Amygdala (tissue), 56 donors: ENCODE results near the gene XAF1.
"Not testable (repeated sequence)": the region's sequence is repeated elsewhere in the genome, so short reads cannot be mapped to it uniquely, and the experiment has no call there.

Experiments
- DNase-seq, 56 donors: peaks; one replicate each; lab custom pipeline; 2025; lab: John Stamatoyannopoulos, UW

The XAF1 gene

DNA sequence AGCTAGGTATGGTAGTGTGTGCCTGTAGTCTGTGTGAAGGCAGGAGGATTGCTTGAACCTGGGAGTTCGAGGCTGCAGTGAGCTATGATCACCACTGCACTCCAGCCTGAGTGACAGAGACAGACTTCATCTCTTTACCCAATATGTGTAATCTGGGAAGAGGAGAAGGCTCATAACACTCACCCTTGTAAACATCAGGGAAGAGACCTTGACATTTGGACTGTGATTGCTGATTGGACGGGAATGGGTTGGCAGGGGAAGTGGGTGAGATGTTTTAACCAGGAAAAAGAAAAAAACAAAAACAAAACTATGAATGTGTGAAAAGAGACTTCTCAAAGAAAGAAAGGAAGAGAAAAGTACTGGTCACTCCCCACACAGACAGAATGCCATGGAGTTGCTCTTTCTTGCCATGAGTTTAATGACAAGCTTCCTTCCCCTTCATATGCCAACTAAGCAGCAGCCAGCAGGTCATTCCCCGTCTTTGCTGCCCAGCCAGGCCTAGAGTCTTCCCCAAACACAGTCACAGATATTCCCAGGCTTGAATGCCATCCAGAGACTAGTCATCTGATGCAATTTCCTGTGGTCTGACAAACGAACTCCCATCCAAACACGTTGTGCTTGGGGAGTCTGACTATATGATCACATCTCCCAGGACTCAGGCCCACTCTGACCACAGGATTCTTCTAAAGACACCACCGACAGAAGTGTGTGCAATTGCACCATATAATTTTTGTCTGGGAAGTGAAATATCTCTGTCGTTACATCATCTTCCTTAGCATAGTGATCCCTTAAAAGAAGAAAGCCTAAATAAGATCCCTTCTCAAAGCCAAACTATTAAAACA lies 3.6 kb upstream of the XAF1 start:
- DNase-seq: peak in 4 of 56 donors; percentile 3 to 9 (median 6)

DNA sequence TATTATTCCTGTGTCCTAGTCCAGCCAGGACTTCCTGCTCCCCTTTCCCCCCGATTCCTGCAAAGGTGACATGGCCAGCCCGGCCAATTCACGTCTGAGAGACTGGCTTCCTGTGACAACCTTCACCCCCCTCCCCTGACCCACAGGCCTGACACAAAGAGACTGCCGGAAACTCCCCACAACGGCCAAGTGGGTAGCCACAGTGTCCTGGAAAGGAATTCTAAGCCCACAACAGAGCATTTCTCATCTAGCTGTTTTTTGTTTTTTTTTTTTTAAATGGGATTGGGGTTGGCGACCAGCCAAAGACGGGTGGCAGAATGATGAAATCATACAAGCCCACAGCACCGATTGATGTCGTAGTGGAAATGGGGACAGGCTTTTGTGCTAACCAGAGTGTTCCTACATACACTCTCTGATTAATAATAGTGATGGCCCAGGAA lies 2.8 kb upstream of the XAF1 start:
- peak in 16 of 56 donors; percentile 4 to 53 (median 32) for DNase-seq

DNA sequence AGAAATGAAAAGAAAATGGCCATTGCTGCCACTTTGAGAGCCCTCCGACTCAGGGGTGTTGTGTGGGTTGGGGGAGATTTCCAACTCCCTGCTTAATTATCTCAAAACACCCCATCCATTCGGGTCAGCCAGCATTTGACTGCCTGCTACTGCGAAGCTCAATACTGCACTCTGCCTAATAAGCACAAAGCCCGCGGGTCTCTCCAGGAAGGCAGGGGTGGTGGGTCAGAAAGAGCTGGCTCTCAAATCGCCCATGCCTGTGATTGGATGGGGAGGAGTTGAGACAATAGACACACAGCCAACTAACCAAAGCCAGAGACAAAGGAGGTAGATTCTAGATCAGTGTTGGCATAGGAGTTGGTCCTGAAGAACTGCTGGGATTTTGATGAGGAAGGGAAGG lies 2.3 kb upstream of the XAF1 start:
- DNase-seq: no peak

DNA sequence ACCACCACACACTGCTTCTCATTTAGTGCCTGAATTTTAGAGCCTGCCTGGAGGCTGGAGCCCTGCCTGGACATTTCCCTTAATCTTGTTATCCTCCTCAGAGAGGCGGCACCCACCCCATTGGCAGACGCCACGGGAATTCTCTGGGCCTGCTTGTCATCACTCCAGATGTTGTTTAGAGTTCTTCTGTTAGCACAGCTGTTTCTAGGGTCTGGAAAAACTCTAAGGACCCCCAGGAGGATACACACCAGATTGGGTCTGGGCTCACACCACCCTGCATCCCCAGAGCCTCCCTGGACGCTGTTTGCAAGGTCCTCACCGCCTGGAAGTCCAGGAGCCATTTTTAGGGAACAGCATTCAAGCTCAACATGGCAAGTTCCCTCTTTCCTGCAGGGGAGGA lies 565 bp upstream of the XAF1 start:
- DNase-seq: no peak

DNA sequence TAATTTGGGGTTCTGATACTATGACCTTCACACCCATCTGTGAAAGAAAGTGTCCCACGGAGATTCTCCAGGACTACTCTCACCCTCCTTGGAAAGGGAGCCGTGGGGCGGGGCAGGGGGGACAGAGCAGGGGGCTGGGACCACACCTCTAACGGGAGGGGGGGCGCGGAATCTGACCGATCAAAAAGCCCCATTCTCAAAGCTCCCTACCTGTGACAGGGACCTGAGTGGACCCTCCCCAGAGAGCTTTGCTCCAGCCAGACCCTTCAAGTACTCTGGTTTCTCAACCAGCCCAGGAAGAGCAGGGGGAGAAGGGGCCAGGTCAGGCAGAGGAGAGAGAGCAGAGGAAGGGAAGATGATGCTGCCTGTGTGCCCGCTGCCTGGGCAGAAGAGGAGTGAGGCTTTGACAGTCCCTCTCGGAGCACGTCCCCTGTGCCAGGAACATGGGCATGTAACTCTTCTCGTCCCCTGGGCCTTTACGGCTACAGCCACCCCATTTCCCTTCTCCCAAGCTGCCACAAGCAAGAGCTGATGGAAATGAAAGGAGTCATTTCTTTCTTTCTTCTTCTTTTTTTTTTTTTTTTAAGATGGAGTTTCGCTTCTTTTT lies 682 bp downstream of the XAF1 start:
- DNase-seq: no peak

DNA sequence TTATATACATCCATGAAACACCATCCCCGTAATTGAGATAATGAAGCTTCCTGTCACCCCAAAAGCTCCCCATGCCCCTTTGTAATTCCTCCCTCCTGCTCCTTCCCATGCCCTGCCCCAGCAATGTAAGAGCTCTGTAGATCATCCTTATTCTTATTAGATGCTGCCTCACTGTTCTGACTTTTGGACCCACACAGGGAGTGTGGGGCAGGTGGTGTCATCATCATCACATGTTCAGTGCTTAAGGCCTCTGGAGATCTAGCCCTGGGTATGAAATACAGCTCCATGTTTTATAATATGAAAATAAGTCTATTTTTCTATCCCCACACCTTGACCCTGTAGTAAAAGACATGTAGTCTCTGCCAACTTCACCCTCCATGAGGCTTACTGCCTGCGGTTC lies 1.9 kb downstream of the XAF1 start:
- DNase-seq: no peak

DNA sequence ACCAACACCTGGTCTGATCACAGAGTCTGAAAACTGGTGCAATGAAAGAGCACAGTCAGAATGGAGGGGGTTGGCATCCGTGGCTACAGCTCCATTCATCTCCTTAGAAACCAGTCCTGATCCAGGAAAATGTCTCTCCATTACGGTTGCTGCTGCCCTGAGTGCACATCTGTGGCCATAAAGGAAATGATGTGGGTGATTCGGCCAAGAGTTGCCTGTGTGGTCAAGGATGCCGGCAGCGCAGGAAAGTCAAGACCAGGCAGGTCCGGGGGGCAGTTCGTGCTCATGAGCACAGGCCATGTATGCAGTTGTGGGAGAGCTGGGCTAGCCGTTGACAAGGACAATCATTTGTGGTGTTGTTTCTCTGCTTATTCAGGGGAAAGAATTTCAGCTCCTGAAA lies 5.9 kb downstream of the XAF1 start:
- peak in 1 of 56 donors; percentile 33 for DNase-seq

DNA sequence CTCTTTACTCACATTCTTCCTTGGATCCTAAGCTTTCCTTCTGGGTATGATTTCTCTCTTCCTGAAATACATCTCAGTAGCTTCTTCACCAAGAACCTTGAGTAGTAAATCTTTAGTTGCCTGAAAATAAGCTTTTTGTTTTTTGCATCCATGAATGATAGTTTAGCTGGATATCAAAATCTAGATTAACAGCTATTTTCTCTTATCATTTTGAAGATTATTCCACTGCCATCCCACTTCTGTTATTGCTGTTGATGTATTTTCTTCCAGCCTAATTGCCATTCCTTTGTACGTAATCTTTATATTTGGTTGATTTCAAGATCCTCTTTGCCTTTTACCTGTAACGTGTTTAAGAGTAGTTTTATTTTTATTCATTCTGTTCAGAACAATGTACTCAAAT lies 12.6 kb downstream of the XAF1 start:
- no peak for DNase-seq

DNA sequence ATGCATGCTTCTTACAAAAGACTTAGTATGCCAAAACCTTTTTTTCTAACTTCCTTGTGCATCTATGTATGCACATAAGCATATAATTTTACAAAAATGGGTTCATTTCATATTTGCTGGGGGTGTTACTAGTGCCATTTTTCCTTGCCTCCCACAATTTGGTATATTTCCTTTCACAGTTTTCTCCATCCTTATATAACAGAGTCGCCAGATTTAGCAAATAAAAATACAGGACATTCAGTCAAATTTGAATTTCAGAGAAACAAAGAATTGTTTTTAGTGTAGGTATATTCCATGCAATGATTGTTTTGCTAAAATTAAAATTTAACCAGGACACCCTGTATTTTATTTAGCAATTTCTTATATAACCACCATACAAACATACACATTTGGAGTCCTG lies 16.2 kb downstream of the XAF1 start:
- no peak for DNase-seq

DNA sequence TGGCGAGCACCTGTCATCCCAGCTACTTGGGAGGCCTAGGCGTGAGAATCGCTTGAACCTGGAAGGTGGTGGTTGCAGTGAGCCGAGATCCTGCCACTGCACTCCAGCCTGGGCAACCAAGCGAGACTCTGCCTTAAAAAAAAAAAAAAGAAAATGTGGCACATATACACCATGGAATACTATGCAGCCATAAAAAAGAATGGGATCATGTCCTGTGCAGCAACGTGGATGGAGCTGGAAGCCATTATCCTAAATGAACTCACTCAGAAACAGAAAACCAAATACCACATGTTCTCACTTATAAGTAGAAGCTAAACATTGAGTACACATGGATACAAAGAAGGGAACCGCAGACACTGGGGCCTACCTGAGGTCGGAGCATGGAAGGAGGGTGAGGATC lies 19.1 kb downstream of the XAF1 start:
- not testable (repeated sequence) for DNase-seq

DNA sequence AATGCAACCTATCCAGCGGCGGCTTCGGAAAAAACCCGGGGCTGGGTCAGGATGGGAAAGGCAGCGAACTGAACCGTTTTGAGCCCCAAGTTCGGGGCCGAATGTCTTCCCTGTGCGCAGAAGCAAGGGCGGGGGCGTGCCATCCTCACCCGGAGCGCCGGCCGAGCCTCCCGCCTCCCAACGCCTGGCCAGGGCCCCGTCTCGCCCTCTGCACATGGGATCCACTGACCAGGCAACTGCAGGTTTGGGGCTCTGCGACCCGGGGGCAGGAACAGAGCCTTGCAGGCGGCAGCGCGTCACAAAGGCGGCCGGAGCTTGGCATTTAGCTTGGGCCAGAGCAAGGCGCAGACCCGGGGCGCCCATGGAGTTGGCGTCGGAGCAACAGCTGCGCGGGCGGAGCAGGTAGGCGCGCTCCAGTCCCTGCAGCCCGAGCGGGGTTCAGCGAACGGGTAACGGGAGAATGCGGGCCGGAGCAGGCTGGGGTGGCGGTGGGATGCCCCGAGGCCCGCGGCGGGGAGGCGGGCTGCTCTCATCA lies 20.1 kb downstream of the XAF1 start, which contains the start of gene FBXO39:
Gene FBXO39 (plus strand): TSS at position 345 of the 535 bp plus-strand sequence. CDS start 3,654 bp downstream, outside the sequence.
- DNase-seq: no peak

DNA sequence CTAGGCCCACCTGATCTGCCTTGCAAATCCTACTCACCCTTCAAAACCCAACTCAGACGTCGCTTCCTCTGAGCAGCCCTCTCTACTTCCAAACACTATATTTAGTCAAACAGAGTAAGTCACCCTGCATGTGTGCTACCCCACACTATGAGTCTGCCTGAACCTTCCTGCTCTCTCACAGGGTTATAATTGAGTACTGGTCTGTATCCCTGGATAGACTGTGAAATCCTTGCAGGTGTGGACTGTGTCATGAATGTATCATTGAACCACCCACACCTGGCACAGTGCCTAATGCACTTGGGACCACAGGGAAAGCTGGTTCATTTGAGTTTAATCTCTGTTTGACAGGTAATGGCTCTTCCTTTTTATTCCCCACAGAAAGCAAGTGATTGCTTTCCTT lies 23.6 kb downstream of the XAF1 start:
- no peak for DNase-seq

DNA sequence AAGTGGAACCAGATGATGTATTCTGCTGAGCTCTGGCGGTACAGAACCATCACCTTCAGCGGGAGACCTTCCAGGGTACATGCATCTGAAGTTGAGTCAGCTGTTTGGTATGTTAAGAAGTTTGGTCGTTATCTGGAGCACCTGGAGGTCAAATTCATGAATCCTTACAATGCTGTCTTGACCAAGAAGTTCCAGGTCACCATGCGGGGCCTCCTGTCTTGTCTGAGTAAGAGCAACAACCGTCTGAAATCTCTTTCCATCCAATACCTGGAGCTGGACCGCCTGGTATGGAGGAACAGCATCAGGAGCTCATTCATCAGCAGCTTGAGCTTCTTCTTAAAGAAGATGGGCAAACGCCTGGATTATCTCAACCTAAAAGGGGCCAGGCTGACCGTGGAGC lies 24.2 kb downstream of the XAF1 start:
- no peak for DNase-seq

DNA sequence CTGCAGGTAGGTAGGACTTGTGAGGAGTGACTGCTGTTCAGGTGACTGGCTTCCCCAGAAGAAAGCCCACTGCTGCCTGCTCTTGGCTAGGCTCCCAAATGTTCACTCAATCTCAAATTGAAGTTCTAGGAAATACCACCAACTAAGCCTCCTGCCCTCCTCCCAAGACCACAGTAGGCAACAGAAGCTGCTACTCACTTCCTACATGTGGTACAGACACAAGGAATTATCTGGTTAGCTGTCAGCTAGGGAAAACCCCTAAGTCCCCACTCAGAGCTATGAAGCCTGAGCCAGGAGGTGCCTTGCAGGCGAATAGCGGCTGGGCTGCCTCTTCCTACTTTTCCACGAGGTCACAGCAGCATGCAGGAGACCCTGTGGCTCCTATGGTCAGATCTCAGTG lies 25.0 kb downstream of the XAF1 start:
- DNase-seq: no peak

DNA sequence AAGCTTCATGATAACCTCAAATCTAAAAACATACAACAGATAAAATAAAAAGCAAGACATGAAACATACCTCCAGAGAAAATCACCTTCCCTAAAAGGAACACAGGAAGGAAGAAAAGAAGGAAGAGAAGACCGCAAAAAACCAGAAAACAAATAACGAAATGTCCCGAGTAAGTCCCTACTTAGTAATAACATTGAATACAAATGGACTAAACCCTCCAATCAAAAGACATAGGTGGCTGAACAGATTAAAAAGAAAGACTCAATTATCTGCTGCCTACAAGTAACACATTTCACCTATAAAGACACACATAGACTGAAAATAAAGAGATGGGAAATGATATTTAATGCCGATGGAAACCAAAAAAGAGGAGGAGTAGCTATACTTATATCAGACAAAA lies 26.4 kb downstream of the XAF1 start:
- no peak for DNase-seq

DNA sequence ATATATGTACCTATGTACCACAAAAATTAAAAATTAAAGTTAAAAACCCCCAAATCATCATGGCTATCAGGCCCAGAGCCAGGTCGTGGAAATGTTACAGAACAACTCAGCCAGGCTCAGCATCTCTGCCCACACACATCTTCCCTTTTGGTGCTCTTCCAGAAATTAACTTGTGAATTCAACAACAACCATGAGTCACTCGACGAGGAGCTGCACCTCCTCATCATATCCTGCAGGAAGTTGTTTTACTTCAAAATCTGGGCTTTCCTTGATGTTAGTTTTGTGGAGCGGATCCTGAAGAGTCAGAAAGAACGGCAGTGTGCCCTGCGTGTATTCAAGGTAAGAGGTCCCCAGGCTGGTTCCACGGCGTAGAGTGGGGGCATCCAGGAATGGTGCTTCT lies 30.8 kb downstream of the XAF1 start:
- DNase-seq: peak in 4 of 56 donors; percentile 2 to 9 (median 6)

DNA sequence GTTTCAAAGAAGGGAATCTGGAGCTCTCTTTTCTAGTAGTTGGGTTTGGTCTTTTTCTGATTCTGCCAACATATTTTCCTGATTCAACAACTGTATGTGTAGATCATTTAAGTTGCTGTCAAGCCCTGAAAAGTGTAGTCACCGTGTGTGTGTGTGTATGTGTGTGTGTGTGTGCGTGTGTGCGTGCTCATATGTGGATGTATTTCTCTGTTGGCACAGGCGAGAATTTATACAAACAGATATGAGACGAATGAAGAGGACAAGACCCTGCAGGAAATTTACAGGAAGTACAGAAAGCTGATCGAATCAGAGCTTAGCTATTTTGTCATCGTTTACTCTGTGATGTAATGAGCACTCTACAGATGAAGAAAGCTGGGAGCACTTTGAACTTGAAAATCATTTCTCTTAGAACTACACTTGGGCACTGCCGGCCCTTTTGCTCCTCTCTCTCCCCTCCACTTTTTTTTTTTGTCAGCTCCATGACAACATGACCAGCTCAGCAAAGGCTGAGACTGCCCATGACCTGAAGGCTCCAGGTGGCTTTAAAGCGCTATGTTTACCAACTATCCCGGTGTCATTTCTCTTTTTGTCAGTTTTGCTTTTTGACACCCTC lies 31.3 kb downstream of the XAF1 start:
- DNase-seq: no peak

DNA sequence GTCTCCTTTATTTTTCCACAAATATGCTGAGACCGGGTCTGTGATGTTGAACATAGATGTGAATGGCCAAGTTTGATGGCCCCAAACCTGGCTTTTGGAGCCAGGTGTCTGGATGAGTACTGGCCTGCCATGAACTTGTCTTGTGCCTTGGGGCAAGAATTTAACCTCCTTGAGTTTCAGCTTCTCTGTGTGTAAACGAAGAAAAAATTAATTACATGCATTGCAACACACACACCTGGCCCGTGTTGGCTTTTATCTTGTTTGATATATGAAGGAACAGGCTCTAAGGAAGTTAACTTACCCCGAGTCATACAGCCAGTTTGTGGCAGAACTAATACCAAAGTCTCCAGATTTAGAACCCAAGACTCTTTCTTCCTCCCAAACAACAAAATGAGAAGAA lies 33.3 kb downstream of the XAF1 start:
- DNase-seq: no peak

DNA sequence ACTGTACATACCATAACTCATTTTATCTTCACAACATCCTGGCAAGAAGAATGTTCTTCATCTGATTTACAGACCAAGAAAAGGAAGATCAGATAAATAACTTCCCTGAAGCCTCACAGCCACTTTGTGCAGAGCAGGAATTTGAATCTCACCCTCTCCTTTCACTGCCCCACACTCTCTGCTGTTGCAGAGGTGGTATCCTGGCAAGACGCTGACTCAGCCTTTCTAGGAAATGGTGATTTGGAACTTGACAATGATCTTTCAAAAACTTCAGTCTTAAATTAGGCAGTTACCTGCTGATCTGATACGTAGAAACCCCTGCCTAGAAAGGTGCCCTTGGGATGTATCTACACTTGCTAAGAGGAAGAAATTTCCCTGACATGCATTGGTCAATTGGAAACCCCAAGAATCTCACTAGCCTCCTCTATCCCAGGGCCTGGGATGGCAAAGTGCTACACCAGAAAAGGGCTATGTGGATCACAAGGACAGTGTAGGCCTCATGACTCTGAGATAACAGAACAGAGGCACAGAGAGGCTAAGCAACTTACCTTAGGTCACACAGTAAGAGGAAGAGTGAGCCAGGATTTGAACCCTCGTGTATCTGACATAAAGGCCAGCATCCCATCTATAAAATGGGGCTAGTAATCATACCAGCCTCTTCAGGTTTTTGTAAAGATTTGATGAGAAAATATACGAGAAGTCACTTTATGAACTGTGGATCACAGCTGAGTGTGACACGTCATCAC lies 38.1 kb downstream of the XAF1 start:
- DNase-seq: no peak

DNA sequence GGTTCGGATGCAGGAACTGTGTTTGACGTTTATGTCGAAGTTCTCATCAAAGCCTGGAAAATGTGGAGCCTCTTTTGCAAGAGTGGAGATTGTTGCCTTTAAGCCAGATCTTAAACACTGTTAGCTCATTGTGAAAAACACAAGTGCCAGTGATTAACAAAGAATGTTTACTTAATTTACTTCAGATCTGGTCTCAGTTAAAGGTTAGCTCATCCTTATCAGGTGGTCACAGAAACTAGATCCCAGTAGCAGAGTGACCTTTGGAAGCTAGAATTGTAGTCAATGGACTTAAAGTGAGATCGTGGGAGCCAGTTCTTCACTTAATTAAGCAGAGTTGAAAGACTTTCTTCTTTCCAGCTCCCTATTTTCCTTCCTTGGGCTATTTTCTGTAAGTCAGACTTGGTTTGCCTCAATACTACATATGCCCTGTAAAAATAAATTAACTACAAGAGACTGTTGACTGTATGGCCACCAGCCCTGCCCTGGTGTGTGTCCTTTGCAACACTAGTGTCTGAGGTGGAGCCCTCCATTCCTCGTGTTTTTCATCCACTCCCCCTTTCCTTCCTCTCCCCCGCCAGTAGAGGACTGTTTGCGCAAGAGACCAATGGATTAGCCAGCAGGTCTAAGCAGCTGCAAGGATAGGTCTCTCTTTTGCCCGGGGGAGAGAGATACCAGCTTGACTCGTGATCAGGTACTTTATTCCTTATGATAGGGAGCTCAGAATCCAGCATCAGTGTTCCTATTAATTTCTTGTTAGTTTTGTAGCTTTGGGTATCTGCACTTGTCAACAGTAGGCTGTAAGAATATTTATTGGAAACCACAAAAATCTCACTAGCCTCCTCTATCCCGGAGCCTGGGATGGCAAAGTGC lies 40.4 kb downstream of the XAF1 start:
- no peak for DNase-seq
